GM23338 (cell line): ENCODE data around the gene KRT84. TPM values are rescaled to one million over a fixed set of nuclear protein-coding genes. Genes with fewer than 3 reads are reported as not detected.

ENCODE experiments used
- ATAC-seq: fragments of 200-7000 bp; cut with Tn5 transposase; 3 replicates; pipeline ENCODE4 v1.9.1; 2020
- DNase-seq: peaks from one replicate; pipeline ENCODE4 v3.0.0-alpha.2; 2015; ENCODE audit warnings: low spot score
- H2AFZ ChIP-seq: fragments of 200-600 bp; sonication (generic); 2 replicates; pipeline ENCODE4 v1.8.0; 2016; ENCODE audit warnings: antibody characterized with exemption, mild to moderate bottlenecking, moderate library complexity
- H3F3A ChIP-seq: fragments of 200-600 bp; sonication (generic); replicated peaks from 2 replicates; pipeline ENCODE4 v1.8.0; 2017; ENCODE audit warnings: antibody characterized with exemption, mixed run types, low read depth
- H3K27ac ChIP-seq: fragments of 200-600 bp; sonication (generic); 2 replicates; pipeline ENCODE4 v1.6.1; 2016; ENCODE audit warnings: low read depth
- H3K27me3 ChIP-seq: fragments of 200-600 bp; sonication (generic); 2 replicates; pipeline ENCODE4 v1.8.0; 2016; ENCODE audit warnings: mild to moderate bottlenecking, mixed run types, moderate library complexity; ENCODE audit not compliant: insufficient read depth
- H3K36me3 ChIP-seq: fragments of 200-600 bp; sonication (generic); 2 replicates; pipeline ENCODE4 v1.8.0; 2016; ENCODE audit warnings: mild to moderate bottlenecking; ENCODE audit not compliant: insufficient read depth
- H3K4me1 ChIP-seq: fragments of 200-600 bp; sonication (generic); 2 replicates; pipeline ENCODE4 v1.8.0; 2016; ENCODE audit warnings: mild to moderate bottlenecking, moderate library complexity; ENCODE audit not compliant: insufficient read depth
- H3K4me2 ChIP-seq: fragments of 200-600 bp; sonication (generic); 2 replicates; pipeline ENCODE4 v1.7.1; 2017; ENCODE audit warnings: mixed run types
- H3K4me3 ChIP-seq: fragments of 200-600 bp; sonication (generic); 2 replicates; pipeline ENCODE4 v1.6.1; 2016; ENCODE audit warnings: mixed run types
- H3K79me2 ChIP-seq: fragments of 200-600 bp; sonication (generic); replicated peaks from 2 replicates; pipeline ENCODE4 v1.8.0; 2017; ENCODE audit warnings: mild to moderate bottlenecking; ENCODE audit not compliant: insufficient read depth
- H3K9me2 ChIP-seq: fragments of 200-600 bp; sonication (generic); 2 replicates; pipeline ENCODE4 v1.8.0; 2017; ENCODE audit not compliant: insufficient read depth
- H4K20me1 ChIP-seq: fragments of 200-600 bp; sonication (generic); replicated peaks from 2 replicates; pipeline ENCODE4 v1.8.0; 2017; ENCODE audit warnings: mild to moderate bottlenecking; ENCODE audit not compliant: insufficient read depth
- H3K27ac Mint-ChIP-seq: 2 replicates; pipeline ENCODE4 v1.8.0; 2020; ENCODE audit warnings: inconsistent platforms, mild to moderate bottlenecking, moderate library complexity, mixed read lengths
- H3K27me3 Mint-ChIP-seq: 3 replicates; pipeline ENCODE4 v1.8.0; 2022; ENCODE audit warnings: low read depth, mild to moderate bottlenecking, moderate library complexity, mixed read lengths, inconsistent platforms; ENCODE audit not compliant: insufficient read depth, poor library complexity
- H3K36me3 Mint-ChIP-seq: 3 replicates; pipeline ENCODE4 v1.8.0; 2021; ENCODE audit warnings: low read depth, mild to moderate bottlenecking, inconsistent platforms, moderate library complexity, mixed read lengths
- H3K4me1 Mint-ChIP-seq: 3 replicates; pipeline ENCODE4 v1.8.0; 2020; ENCODE audit warnings: mild to moderate bottlenecking, inconsistent platforms, mixed read lengths
- H3K4me3 Mint-ChIP-seq: 3 replicates; pipeline ENCODE4 v1.8.0; 2021; ENCODE audit warnings: moderate library complexity, mild to moderate bottlenecking, inconsistent platforms, mixed read lengths
- H3K9me3 Mint-ChIP-seq: 3 replicates; pipeline ENCODE4 v1.8.0; 2020; ENCODE audit warnings: moderate library complexity, mild to moderate bottlenecking, inconsistent platforms, mixed read lengths
- CREB1 ChIP-seq: fragments of 250-450 bp; sonication (Bioruptor Pico); IDR thresholded peaks from 2 replicates; pipeline ENCODE4 v1.5.0; 2020; ENCODE audit warnings: low read depth, mild to moderate bottlenecking, moderate library complexity
- EZH2 ChIP-seq: fragments of 200-600 bp; sonication (generic); IDR thresholded peaks from one replicate; pipeline ENCODE4 v1.8.0; 2017; ENCODE audit warnings: antibody characterized with exemption, mild to moderate bottlenecking, low read depth; ENCODE audit not compliant: unreplicated experiment
- EZH2phosphoT487 ChIP-seq: fragments of 200-600 bp; sonication (generic); IDR thresholded peaks from one replicate; pipeline ENCODE4 v1.8.1; 2018; ENCODE audit warnings: antibody characterized with exemption; ENCODE audit not compliant: unreplicated experiment
- JUNB ChIP-seq: IDR thresholded peaks from one replicate; pipeline ENCODE4 v1.6.1; 2016; ENCODE audit warnings: antibody characterized with exemption; ENCODE audit not compliant: unreplicated experiment
- NANOG ChIP-seq: IDR thresholded peaks from 2 replicates; pipeline ENCODE4 v1.6.1; 2016; ENCODE audit warnings: antibody characterized with exemption, borderline replicate concordance
- POLR2AphosphoS5 ChIP-seq: IDR thresholded peaks from 2 replicates; pipeline ENCODE4 v1.6.1; 2016; ENCODE audit warnings: antibody characterized with exemption, low read depth
- STAT1 ChIP-seq: IDR thresholded peaks from one replicate; pipeline ENCODE4 v1.6.1; 2016; ENCODE audit warnings: antibody characterized with exemption; ENCODE audit not compliant: unreplicated experiment
- ZNF114 ChIP-seq: fragments of 250-450 bp; sonication (Bioruptor Pico); IDR thresholded peaks from 2 replicates; pipeline ENCODE4 v1.5.0; 2020; ENCODE audit warnings: mild to moderate bottlenecking, moderate library complexity
- ZNF331 ChIP-seq: fragments of 250-450 bp; sonication (Bioruptor Pico); IDR thresholded peaks from 2 replicates; pipeline ENCODE4 v1.5.0; 2020; ENCODE audit warnings: low read depth, mild to moderate bottlenecking, moderate library complexity
- polyA plus RNA-seq: library from polyadenylated mRNA; unstranded; fragments of >200 nt; fragmentation: Nextera tagmentation; extraction: Ambion mirVana; gene quantifications from 2 replicates; pipeline ENCODE4 v1.2.1, GENCODE V29; 2016
- total RNA-seq: library from RNA; depleted of rRNA; stranded (reverse); fragments of >200 nt; shearing (Covaris generic); gene quantifications from 2 replicates; pipeline ENCODE4 v1.2.3, GENCODE V29; 2014
- TF ChIP-seq, protein P1 (sequence below): fragments of 250-450 bp; sonication (Bioruptor Pico); IDR thresholded peaks from 2 replicates; pipeline ENCODE4 v1.5.0; 2020; ENCODE audit warnings: mild to moderate bottlenecking, moderate library complexity
- TF ChIP-seq, protein P2 (sequence below), 2 experiments: fragments of 200-600 bp in 1 of 2; sonication (generic) in 1 of 2; conservative IDR thresholded peaks; 2 replicates each; pipeline versions ENCODE4 v1.5.1 to v1.6.1; 2016 to 2017; ENCODE audit warnings: antibody characterized with exemption in 2 of 2, low read depth in 2 of 2, mild to moderate bottlenecking in 2 of 2, moderate library complexity in 1 of 2
- TF ChIP-seq, protein P3 (sequence below): IDR thresholded peaks from one replicate; pipeline ENCODE4 v1.6.1; 2018; ENCODE audit warnings: antibody characterized with exemption; ENCODE audit not compliant: unreplicated experiment
- TF ChIP-seq, protein P4 (sequence below): IDR thresholded peaks from 2 replicates; pipeline ENCODE4 v1.6.1; 2016; ENCODE audit warnings: antibody characterized with exemption

Gene KRT84
- total and polyA plus RNA-seq, 2 experiments from 2014 or later = not detected

DNA sequence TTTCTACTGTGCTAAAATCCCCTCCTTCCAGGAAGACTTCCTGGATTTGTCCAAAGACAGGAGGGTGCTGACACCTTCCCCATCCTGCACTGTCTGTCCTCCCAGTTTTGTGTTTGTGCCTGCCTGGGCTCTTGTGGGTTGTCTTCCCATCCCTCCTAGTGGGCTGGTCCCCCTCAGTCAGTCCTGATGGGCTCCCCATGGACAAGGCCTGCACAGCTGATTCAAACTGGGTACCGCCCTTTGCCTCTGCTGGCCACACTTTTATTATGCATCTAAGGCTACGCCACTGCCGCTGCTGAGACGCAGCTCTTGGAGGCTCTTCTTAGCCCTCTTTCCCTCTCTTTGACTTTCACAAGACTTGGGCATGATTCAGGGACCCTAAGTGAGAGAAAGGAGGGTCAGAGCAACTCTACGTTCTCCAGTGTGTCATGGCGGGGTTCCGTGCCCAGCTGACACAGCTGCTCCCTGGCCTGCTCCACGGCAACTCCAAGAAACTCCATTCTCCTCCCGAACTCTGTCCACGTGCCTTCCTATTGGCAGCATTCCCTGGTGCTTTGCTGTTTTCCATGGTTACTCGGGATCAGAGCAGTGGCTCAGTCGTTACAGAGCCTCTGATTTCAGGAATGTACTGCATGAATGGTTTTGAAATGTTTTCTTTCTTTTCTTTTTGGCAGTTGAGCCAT lies 14.4 kb downstream of the KRT84 start:
- H3K4me1 ChIP-seq = no peaks in the 10 kb centered on the region
- H3K27ac ChIP-seq = no peak overlapping the region
- H3F3A ChIP-seq = no peaks in the 10 kb centered on the region
- H3K4me1 Mint-ChIP-seq = peaks cover 3% of the 10 kb centered on the region; the same call in 1 of the 3 replicates
- no peaks in the 10 kb centered on the region for H3K27me3 ChIP-seq
- ATAC-seq (no peak), DNase-seq (no peak)
- H3K36me3 ChIP-seq = no peaks in the 10 kb centered on the region
- H3K4me3 Mint-ChIP-seq = no peak overlapping the region
- no peaks in the 10 kb centered on the region; the same call in 2 of the 3 replicates for H3K36me3 Mint-ChIP-seq
- H3K9me2 ChIP-seq = no peaks in the 10 kb centered on the region
- no peaks in the 10 kb centered on the region for H4K20me1 ChIP-seq
- H3K4me3 ChIP-seq = no peak overlapping the region
- no peaks in the 10 kb centered on the region for H3K79me2 ChIP-seq
- no peak overlapping the region for H2AFZ ChIP-seq
- H3K9me3 Mint-ChIP-seq = no peaks in the 10 kb centered on the region
- peaks cover 1% of the 10 kb centered on the region for H3K27me3 Mint-ChIP-seq
- H3K27ac Mint-ChIP-seq = no peak overlapping the region
- no peak overlapping the region for H3K4me2 ChIP-seq
- TF ChIP-seq JUNB (no peak), EZH2 (no peak), ZNF114 (no peak), NANOG (no peak), EZH2phosphoT487 (no peak), STAT1 (no peak), CREB1 (CRISPR knock-in tag) (no peak), ZNF331 (no peak), POLR2AphosphoS5 (no peak)
- TF ChIP-seq, protein P1, sequence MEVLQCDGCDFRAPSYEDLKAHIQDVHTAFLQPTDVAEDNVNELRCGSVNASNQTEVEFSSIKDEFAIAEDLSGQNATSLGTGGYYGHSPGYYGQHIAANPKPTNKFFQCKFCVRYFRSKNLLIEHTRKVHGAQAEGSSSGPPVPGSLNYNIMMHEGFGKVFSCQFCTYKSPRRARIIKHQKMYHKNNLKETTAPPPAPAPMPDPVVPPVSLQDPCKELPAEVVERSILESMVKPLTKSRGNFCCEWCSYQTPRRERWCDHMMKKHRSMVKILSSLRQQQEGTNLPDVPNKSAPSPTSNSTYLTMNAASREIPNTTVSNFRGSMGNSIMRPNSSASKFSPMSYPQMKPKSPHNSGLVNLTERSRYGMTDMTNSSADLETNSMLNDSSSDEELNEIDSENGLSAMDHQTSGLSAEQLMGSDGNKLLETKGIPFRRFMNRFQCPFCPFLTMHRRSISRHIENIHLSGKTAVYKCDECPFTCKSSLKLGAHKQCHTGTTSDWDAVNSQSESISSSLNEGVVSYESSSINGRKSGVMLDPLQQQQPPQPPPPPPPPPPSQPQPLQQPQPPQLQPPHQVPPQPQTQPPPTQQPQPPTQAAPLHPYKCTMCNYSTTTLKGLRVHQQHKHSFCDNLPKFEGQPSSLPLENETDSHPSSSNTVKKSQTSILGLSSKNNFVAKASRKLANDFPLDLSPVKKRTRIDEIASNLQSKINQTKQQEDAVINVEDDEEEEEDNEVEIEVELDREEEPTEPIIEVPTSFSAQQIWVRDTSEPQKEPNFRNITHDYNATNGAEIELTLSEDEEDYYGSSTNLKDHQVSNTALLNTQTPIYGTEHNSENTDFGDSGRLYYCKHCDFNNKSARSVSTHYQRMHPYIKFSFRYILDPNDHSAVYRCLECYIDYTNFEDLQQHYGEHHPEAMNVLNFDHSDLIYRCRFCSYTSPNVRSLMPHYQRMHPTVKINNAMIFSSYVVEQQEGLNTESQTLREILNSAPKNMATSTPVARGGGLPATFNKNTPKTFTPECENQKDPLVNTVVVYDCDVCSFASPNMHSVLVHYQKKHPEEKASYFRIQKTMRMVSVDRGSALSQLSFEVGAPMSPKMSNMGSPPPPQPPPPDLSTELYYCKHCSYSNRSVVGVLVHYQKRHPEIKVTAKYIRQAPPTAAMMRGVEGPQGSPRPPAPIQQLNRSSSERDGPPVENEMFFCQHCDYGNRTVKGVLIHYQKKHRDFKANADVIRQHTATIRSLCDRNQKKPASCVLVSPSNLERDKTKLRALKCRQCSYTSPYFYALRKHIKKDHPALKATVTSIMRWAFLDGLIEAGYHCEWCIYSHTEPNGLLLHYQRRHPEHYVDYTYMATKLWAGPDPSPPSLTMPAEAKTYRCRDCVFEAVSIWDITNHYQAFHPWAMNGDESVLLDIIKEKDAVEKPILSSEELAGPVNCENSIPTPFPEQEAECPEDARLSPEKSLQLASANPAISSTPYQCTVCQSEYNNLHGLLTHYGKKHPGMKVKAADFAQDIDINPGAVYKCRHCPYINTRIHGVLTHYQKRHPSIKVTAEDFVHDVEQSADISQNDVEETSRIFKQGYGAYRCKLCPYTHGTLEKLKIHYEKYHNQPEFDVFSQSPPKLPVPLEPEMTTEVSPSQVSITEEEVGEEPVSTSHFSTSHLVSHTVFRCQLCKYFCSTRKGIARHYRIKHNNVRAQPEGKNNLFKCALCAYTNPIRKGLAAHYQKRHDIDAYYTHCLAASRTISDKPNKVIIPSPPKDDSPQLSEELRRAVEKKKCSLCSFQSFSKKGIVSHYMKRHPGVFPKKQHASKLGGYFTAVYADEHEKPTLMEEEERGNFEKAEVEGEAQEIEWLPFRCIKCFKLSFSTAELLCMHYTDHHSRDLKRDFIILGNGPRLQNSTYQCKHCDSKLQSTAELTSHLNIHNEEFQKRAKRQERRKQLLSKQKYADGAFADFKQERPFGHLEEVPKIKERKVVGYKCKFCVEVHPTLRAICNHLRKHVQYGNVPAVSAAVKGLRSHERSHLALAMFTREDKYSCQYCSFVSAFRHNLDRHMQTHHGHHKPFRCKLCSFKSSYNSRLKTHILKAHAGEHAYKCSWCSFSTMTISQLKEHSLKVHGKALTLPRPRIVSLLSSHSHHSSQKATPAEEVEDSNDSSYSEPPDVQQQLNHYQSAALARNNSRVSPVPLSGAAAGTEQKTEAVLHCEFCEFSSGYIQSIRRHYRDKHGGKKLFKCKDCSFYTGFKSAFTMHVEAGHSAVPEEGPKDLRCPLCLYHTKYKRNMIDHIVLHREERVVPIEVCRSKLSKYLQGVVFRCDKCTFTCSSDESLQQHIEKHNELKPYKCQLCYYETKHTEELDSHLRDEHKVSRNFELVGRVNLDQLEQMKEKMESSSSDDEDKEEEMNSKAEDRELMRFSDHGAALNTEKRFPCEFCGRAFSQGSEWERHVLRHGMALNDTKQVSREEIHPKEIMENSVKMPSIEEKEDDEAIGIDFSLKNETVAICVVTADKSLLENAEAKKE (CRISPR knock-in tag) = no peak
- TF ChIP-seq, protein P2, sequence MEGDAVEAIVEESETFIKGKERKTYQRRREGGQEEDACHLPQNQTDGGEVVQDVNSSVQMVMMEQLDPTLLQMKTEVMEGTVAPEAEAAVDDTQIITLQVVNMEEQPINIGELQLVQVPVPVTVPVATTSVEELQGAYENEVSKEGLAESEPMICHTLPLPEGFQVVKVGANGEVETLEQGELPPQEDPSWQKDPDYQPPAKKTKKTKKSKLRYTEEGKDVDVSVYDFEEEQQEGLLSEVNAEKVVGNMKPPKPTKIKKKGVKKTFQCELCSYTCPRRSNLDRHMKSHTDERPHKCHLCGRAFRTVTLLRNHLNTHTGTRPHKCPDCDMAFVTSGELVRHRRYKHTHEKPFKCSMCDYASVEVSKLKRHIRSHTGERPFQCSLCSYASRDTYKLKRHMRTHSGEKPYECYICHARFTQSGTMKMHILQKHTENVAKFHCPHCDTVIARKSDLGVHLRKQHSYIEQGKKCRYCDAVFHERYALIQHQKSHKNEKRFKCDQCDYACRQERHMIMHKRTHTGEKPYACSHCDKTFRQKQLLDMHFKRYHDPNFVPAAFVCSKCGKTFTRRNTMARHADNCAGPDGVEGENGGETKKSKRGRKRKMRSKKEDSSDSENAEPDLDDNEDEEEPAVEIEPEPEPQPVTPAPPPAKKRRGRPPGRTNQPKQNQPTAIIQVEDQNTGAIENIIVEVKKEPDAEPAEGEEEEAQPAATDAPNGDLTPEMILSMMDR (conservative IDR thresholded peaks at IDR 0.05; ENCODE audit: low read depth in 2 of 2) = no peak
- TF ChIP-seq, protein P3, sequence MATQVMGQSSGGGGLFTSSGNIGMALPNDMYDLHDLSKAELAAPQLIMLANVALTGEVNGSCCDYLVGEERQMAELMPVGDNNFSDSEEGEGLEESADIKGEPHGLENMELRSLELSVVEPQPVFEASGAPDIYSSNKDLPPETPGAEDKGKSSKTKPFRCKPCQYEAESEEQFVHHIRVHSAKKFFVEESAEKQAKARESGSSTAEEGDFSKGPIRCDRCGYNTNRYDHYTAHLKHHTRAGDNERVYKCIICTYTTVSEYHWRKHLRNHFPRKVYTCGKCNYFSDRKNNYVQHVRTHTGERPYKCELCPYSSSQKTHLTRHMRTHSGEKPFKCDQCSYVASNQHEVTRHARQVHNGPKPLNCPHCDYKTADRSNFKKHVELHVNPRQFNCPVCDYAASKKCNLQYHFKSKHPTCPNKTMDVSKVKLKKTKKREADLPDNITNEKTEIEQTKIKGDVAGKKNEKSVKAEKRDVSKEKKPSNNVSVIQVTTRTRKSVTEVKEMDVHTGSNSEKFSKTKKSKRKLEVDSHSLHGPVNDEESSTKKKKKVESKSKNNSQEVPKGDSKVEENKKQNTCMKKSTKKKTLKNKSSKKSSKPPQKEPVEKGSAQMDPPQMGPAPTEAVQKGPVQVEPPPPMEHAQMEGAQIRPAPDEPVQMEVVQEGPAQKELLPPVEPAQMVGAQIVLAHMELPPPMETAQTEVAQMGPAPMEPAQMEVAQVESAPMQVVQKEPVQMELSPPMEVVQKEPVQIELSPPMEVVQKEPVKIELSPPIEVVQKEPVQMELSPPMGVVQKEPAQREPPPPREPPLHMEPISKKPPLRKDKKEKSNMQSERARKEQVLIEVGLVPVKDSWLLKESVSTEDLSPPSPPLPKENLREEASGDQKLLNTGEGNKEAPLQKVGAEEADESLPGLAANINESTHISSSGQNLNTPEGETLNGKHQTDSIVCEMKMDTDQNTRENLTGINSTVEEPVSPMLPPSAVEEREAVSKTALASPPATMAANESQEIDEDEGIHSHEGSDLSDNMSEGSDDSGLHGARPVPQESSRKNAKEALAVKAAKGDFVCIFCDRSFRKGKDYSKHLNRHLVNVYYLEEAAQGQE = no peak
- TF ChIP-seq, protein P4, sequence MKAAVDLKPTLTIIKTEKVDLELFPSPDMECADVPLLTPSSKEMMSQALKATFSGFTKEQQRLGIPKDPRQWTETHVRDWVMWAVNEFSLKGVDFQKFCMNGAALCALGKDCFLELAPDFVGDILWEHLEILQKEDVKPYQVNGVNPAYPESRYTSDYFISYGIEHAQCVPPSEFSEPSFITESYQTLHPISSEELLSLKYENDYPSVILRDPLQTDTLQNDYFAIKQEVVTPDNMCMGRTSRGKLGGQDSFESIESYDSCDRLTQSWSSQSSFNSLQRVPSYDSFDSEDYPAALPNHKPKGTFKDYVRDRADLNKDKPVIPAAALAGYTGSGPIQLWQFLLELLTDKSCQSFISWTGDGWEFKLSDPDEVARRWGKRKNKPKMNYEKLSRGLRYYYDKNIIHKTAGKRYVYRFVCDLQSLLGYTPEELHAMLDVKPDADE = no peak
